CD4-positive, alpha-beta T cell treated with Interleukin-21 for 1 hour (primary cell): ENCODE results near the gene CAPZA2.

Experiments
- DNase-seq: peaks from one replicate; pipeline ENCODE4 v3.0.0-alpha.2; 2020

CAPZA2 gene

GRCh38 chr7:116862951-116863670 is 724 bp downstream of the CAPZA2 start:
- peak; percentile 17 for DNase-seq

GRCh38 chr7:116863936-116864500 is 1.6 kb downstream of the CAPZA2 start:
- DNase-seq = no peak

- DNase-seq = no peak
Observed at GRCh38 chr7:116871061-116871700, 8.8 kb downstream of the CAPZA2 start.

- no peak for DNase-seq
Observed at GRCh38 chr7:116872026-116872425, 9.6 kb downstream of the CAPZA2 start.

GRCh38 chr7:116873619-116874018 is 11.2 kb downstream of the CAPZA2 start:
- DNase-seq = no peak

GRCh38 chr7:116876664-116877442 is 14.5 kb downstream of the CAPZA2 start:
- no peak for DNase-seq

GRCh38 chr7:116877443-116878217 is 15.2 kb downstream of the CAPZA2 start:
- DNase-seq = no peak

- DNase-seq = no peak
Observed at GRCh38 chr7:116884691-116885090, 22.3 kb downstream of the CAPZA2 start.

GRCh38 chr7:116885724-116886123 is 23.3 kb downstream of the CAPZA2 start:
- no peak for DNase-seq

GRCh38 chr7:116886543-116887156 is 24.3 kb downstream of the CAPZA2 start:
- DNase-seq = no peak

- DNase-seq = no peak
Observed at GRCh38 chr7:116888895-116889294, 26.5 kb downstream of the CAPZA2 start.

- no peak for DNase-seq
Observed at GRCh38 chr7:116895849-116896248, 33.5 kb downstream of the CAPZA2 start.

GRCh38 chr7:116897661-116898060 is 35.3 kb downstream of the CAPZA2 start:
- no peak for DNase-seq

- no peak for DNase-seq
Observed at GRCh38 chr7:116899308-116899707, 36.9 kb downstream of the CAPZA2 start.

GRCh38 chr7:116901143-116901542 is 38.8 kb downstream of the CAPZA2 start:
- DNase-seq = no peak

GRCh38 chr7:116902867-116903266 is 40.5 kb downstream of the CAPZA2 start:
- no peak for DNase-seq

- no peak for DNase-seq
Observed at GRCh38 chr7:116906391-116906790, 44.0 kb downstream of the CAPZA2 start.

- no peak for DNase-seq
Observed at GRCh38 chr7:116910383-116910782, 48.0 kb downstream of the CAPZA2 start.

- no peak for DNase-seq
Observed at GRCh38 chr7:116911801-116912200, 49.4 kb downstream of the CAPZA2 start.

GRCh38 chr7:116912269-116912909 is 50.0 kb downstream of the CAPZA2 start:
- no peak for DNase-seq

- DNase-seq = no peak
Observed at GRCh38 chr7:116918704-116919103, 56.3 kb downstream of the CAPZA2 start.

- DNase-seq = no peak
Observed at GRCh38 chr7:116920359-116920758, 58.0 kb downstream of the CAPZA2 start.
